Measurements from ENCODE around the gene UBQLNL. TPM values are rescaled to one million over a fixed set of nuclear protein-coding genes. Genes with fewer than 3 reads are reported as not detected.

Gene UBQLNL
- total RNA-seq, 6 donors from 2014 or later: 0.26 to 5.2 (median 1.3) TPM

DNA sequence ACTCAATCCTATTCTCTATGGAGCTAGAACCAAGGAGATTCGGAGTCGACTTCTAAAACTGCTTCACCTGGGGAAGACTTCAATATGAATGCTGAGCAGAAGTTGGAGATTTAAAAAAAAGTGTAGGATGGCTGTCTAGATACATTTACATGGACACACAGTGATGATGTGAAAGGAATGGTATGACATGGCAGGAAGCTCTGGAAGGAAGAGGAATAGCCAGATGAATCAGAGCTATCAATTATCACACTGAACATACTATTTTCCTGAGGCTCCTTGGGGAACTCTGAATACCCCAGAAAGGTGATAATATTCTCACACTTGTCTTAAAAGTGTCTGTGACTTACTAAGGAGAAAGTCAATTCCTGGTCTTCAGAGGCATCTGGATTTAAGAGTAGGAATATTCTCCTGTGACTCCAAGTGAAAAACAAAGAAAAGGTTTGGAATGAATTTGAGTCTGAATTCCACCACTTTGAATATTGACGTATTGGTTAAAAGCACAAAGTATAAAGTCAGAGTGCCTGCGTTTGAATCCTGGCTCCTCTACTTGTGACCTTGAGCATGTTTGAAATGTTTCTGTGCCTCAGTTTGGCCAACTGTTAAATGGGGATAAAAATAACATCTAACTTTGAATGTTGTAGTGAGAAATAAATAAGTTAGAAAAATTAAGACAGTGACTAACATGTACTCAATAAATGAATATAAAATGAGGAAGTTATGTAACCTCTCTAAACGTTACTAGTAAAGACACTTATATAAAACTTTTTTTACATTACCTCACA lies 26.7 kb downstream of the UBQLNL start:
- no peak overlapping the region for H3K27ac ChIP-seq
- WGBS, 2 donors: 50 to 53% methylated on average over 5 of the region's 5 CpGs
- H3K27me3 ChIP-seq: no peaks in the 10 kb centered on the region
- no peak overlapping the region for H3K4me3 ChIP-seq
- TF ChIP-seq, protein P1, sequence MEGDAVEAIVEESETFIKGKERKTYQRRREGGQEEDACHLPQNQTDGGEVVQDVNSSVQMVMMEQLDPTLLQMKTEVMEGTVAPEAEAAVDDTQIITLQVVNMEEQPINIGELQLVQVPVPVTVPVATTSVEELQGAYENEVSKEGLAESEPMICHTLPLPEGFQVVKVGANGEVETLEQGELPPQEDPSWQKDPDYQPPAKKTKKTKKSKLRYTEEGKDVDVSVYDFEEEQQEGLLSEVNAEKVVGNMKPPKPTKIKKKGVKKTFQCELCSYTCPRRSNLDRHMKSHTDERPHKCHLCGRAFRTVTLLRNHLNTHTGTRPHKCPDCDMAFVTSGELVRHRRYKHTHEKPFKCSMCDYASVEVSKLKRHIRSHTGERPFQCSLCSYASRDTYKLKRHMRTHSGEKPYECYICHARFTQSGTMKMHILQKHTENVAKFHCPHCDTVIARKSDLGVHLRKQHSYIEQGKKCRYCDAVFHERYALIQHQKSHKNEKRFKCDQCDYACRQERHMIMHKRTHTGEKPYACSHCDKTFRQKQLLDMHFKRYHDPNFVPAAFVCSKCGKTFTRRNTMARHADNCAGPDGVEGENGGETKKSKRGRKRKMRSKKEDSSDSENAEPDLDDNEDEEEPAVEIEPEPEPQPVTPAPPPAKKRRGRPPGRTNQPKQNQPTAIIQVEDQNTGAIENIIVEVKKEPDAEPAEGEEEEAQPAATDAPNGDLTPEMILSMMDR (IDR thresholded peaks at IDR 0.05): no peak
- TF ChIP-seq POLR2A (IDR thresholded peaks at IDR 0.05): no peak
- no peaks in the 10 kb centered on the region for H3K9me3 ChIP-seq
- no peaks in the 10 kb centered on the region for H3K36me3 ChIP-seq
- DNase-seq (no peak), ATAC-seq (ENCODE audit: low FRiP score in 2 of 2) (no peak)
- H3K4me1 ChIP-seq: no peaks in the 10 kb centered on the region

DNA sequence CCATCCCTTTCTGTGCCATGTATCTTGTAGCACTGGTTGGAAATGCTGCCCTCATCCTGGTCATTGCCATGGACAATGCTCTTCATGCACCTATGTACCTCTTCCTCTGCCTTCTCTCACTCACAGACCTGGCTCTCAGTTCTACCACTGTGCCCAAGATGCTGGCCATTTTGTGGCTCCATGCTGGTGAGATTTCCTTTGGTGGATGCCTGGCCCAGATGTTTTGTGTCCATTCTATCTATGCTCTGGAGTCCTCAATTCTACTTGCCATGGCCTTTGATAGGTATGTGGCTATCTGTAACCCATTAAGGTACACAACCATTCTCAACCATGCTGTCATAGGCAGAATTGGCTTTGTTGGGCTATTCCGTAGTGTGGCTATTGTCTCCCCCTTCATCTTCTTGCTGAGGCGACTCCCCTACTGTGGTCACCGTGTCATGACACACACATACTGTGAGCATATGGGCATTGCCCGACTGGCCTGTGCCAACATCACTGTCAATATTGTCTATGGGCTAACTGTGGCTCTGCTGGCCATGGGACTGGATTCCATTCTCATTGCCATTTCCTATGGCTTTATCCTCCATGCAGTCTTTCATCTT lies 27.6 kb downstream of the UBQLNL start:
- Histone ChIP-seq H3K27me3 (no peaks in the 10 kb centered on the region), H3K36me3 (no peaks in the 10 kb centered on the region), H3K27ac (no peak overlapping the region), H3K9me3 (no peaks in the 10 kb centered on the region), H3K4me1 (no peaks in the 10 kb centered on the region), H3K4me3 (no peak overlapping the region)
- 94 to 100% methylated on average over 4 of the region's 4 CpGs for WGBS, 2 donors
- no peak for DNase-seq
- ATAC-seq (ENCODE audit: low FRiP score in 2 of 2): peak in 1 of 2 donors; percentile 16
- TF ChIP-seq POLR2AphosphoS5 (IDR thresholded peaks at IDR 0.05) (no peak), EP300 (IDR thresholded peaks at IDR 0.05) (no peak), POLR2A (IDR thresholded peaks at IDR 0.05) (no peak)
- TF ChIP-seq, protein P1 (IDR thresholded peaks at IDR 0.05): no peak

DNA sequence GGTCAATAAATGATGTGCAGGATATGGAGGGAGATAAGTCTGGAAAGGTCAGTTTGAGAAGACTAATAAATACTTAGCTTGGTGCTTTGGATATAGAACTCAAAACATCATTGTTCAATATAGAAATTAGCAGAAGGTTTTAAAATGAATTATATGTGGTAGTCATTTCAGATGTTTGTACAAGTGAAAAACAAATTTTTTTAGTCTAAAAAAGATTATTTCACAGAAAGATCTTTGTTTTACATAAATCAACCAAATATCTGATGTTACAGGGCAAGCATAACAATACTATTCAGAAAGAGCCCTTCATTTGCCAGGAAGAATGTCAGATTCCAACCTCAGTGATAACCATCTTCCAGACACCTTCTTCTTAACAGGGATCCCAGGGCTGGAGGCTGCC lies 28.1 kb downstream of the UBQLNL start, which contains the start of gene OR52D1:
TSS of gene OR52D1 (plus strand) at position 301 of the 400 bp plus-strand sequence. CDS start at position 323, 22 bp downstream.
- no peak within 1 kb of the TSS for H3K27ac ChIP-seq
- H3K36me3 ChIP-seq: no peaks in the 10 kb centered on the region
- no peaks in the 10 kb centered on the region for H3K9me3 ChIP-seq
- H3K4me1 ChIP-seq: no peaks in the 10 kb centered on the region
- H3K27me3 ChIP-seq: no peaks in the 10 kb centered on the region
- ATAC-seq (ENCODE audit: low FRiP score in 2 of 2) (no peak), DNase-seq (no peak)
- no peak within 1 kb of the TSS for H3K4me3 ChIP-seq
- TF ChIP-seq EP300 (IDR thresholded peaks at IDR 0.05) (no peak), POLR2A (IDR thresholded peaks at IDR 0.05) (no peak), POLR2AphosphoS5 (IDR thresholded peaks at IDR 0.05) (no peak)
- TF ChIP-seq, protein P1 (IDR thresholded peaks at IDR 0.05): no peak

DNA sequence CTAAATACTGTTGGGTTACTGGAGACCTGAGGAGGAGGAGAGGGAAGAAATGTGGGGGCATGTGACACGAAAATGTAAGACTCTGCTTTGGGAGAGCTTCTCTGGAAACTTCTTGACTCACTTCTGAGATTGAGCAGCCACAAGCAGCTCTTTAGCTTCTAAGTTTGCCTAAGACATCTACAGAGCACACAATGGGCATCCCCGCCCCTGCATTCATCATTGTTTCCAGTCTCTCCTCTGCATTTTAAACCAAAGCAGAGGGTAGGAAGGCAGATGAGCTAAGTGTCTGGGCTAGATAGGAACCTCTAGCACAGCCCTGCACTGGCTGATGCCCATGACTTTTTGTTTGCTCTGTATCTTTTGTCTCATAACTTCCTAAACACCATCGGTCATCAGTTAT lies 30.1 kb downstream of the UBQLNL start:
- Histone ChIP-seq H3K36me3 (no peaks in the 10 kb centered on the region), H3K9me3 (no peaks in the 10 kb centered on the region), H3K27me3 (no peaks in the 10 kb centered on the region), H3K4me1 (no peaks in the 10 kb centered on the region), H3K27ac (no peak overlapping the region), H3K4me3 (no peak overlapping the region)
- WGBS, 2 donors: 68 to 74% methylated on average over 3 of the region's 3 CpGs
- DNase-seq (no peak), ATAC-seq (ENCODE audit: low FRiP score in 2 of 2) (peak in 1 of 2 donors; percentile 26)
- TF ChIP-seq EP300 (IDR thresholded peaks at IDR 0.05) (no peak), POLR2A (IDR thresholded peaks at IDR 0.05) (no peak), POLR2AphosphoS5 (IDR thresholded peaks at IDR 0.05) (no peak)
- TF ChIP-seq, protein P1 (IDR thresholded peaks at IDR 0.05): no peak
